NCI-H2196 treated with DMSO at 0.1 percent for 48 hours (cell line): ENCODE data around the gene CUL1.
A peak's percentile ranks its signal among the peaks of the same experiment; 100 is the strongest.

Experiments
- DNase-seq: peaks from one replicate; lab custom pipeline; 2025; ENCODE audit not compliant: unreplicated experiment; lab: John Stamatoyannopoulos, UW

CUL1 gene

DNA sequence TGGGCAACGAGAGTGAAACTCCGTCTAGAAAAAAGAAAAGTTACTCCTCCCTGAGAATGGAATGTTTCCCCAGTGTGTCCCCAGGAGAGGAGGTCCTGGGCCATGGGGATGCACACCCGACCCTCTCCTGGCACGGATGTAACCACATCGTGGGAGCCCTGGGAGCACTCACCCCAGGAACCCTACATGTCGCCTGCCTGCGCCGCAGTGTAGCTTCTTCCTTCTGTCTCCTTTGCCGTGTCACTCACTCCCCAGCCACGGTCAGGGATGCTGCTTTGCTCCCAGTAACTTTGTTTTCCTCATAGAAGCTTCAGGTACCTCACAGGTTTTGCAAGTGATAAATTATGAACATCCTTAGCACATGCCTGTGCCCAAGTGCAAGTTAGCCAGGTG lies 103.4 kb downstream of the CUL1 start:
- no peak for DNase-seq

- no peak for DNase-seq
Observed at GRCh38 chr7:148803094-148803493, 104.4 kb downstream of the CUL1 start.

GRCh38 chr7:148804343-148805235 lies 105.9 kb downstream of the CUL1 start:
- no peak for DNase-seq

DNA sequence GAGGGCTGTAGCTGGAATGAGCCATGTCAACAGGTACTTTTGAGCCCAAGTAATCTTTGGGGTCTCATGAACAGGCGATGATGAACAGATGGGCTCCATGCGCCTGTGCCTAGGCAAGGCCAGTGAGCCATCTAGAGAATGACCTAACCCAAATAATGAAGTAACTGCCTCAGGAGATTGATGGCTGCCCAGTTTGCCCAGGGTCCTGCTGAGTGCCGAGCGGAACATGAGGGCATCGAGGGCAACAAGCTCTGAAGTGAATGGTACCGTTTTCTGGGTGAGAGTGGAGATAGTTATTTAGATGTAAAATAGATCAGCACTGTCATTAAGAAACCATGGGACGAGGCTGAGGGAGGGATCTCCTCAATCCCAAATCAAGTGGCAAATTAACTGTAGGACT lies 107.5 kb downstream of the CUL1 start:
- DNase-seq = no peak

DNA sequence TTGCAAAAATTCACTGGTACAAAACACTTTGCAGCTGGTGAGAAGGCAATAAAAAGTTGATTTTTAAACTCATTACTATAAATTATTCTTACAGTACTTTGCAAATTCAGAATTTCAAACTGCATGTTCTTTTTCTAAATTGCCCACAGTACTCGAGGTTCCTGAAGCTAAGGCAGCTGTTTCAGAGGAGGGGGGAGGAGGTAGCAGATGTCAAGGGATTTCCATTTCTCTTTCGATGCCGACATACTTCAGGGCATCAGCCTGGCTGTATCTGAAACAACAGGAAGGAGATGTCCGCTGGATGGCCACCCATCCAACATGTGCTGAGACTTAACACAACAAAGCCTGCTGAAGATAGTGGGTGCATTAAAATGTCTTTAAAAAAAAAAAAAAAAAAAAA lies 108.7 kb downstream of the CUL1 start:
- DNase-seq = no peak

GRCh38 chr7:148809856-148810255 lies 111.2 kb downstream of the CUL1 start:
- no peak for DNase-seq

GRCh38 chr7:148811892-148812291 lies 113.2 kb downstream of the CUL1 start:
- DNase-seq = no peak

GRCh38 chr7:148813890-148814289 lies 115.2 kb downstream of the CUL1 start:
- no peak for DNase-seq

DNA sequence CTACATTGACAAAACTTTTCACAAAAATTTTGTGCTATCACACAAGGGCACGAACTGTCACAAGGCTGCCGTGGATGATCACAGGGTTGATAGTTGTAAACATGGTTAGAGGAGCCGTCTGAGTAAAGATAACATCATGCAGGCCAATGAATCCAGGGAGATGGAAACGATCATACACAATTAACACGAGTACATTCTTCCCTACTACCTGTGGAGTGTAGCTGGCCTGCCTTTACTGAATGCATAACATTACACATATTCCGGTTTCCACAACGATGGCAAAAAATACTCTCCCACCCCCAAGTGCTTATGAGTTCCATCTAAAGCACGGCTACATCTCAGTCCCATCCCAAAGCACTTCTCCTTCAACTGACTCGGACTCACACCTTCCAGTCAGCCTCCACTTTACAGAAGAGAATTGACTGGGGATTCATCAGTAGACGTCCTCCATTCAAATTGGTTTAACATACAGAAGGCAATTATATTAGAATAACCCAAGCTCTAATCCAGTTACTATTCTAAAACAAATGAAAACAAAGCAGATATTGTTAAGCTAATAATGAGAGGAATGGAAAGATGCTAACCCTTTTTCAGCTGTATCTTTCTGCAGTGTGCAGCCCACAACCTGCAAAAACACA lies 116.3 kb downstream of the CUL1 start:
- no peak for DNase-seq

- DNase-seq = peak; percentile 28
Observed at GRCh38 chr7:148815612-148816011, 116.9 kb downstream of the CUL1 start.

GRCh38 chr7:148819697-148820360 lies 121.1 kb downstream of the CUL1 start:
- DNase-seq = no peak

GRCh38 chr7:148821422-148821821 lies 122.7 kb downstream of the CUL1 start:
- no peak for DNase-seq

- no peak for DNase-seq
Observed at GRCh38 chr7:148824864-148825263, 126.2 kb downstream of the CUL1 start.

DNA sequence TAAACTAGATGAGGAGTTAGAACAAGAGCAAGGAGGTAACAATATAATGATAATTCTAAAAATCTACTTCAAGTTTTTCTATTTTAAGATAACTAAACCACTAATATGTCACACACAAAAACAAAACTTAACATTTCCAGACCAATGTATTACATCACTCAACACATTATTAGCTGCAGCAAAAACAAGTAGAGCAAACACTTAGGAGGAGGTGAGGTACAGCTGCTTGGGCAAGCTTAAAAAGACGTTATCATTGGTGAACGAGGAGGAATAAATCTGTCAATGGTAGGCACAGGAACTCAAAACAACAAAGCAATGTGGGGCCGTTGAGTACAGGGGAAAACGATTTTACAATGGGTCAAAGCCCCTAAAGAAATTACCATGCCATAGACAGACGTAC lies 126.6 kb downstream of the CUL1 start:
- no peak for DNase-seq

DNA sequence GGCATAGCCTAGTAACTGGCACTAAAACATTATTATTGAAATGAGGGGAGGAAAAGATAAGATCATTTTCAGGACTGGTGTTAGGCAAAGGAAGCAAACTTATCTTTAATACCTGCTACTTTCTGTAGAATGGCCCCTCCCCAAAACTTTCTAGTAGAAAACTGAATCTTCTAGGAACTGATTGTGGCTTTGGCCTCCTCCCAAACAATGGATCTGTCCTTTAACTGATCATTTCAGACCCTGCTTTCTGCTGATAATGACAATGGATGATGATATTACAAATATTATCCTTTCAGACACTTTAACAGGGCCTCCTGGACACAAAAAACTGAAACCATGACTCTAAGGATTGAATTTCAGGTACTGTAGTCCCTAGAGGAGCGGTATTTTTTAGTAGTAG lies 130.3 kb downstream of the CUL1 start:
- no peak for DNase-seq

- no peak for DNase-seq
Observed at GRCh38 chr7:148830897-148831692, 132.4 kb downstream of the CUL1 start.

- no peak for DNase-seq
Observed at GRCh38 chr7:148831782-148832181, 133.1 kb downstream of the CUL1 start.

GRCh38 chr7:148834605-148835004 lies 135.9 kb downstream of the CUL1 start:
- no peak for DNase-seq

DNA sequence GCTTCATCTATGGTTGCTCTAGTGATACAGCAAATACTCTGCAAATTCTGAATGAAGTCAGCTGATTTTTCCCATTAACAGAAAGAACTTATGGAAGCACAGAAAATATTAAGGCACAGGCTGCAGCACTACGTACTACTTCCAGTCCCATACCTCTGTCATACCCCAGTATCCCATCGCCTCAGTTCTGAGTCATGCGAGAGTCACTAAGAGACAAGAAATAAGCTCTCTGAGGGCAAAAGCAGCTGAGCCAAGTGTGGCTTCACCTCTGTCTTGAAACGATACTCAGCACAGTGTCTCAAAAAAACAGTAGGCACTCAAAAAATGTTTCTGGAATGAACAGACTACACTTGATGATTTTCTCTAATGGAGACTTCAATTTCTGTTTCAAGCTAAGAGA lies 137.2 kb downstream of the CUL1 start:
- DNase-seq = no peak

DNA sequence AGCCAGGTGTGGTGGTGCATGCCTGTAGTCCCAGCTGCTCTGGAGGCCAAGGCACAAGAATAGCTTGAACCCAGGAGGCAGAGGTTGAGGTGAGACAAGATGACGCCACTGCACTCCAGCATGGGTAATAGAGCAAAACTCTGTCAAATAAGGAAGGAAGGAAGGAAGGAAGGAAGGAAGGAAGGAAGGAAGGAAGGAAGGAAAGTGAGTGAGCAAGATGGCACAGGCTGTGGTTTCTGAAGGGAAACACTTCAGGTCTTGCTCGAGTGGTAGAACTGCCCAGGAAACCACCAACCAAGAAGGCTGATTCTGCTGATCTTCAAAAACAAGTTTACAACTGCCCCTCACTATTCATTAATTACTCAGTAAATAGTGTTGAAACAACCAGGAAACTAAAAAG lies 140.2 kb downstream of the CUL1 start:
- no peak for DNase-seq
